HepG2 (cell line): ENCODE results near the gene OVCA2. TPM values are rescaled to one million over a fixed set of nuclear protein-coding genes. Genes with fewer than 3 reads are reported as not detected.

Source experiments
- GATAD2A ChIP-seq: IDR thresholded peaks from 2 replicates; pipeline ENCODE4 v1.6.1; 2016
- HBP1 ChIP-seq: IDR thresholded peaks from 2 replicates; pipeline ENCODE4 v1.6.1; 2016; ENCODE audit warnings: low read depth, control low read depth
- HOXA7 ChIP-seq: sonication (generic); formaldehyde crosslinking; IDR thresholded peaks from 2 replicates; pipeline ENCODE4 v1.8.1; 2022; ENCODE audit warnings: mild to moderate bottlenecking, missing genetic modification reagents, moderate library complexity
- JUNB ChIP-seq: sonication (generic); formaldehyde crosslinking; IDR thresholded peaks from 2 replicates; pipeline ENCODE4 v1.8.0; 2022; ENCODE audit warnings: missing genetic modification reagents, mild to moderate bottlenecking, borderline replicate concordance
- KLF15 ChIP-seq: sonication (generic); formaldehyde crosslinking; IDR thresholded peaks from 2 replicates; pipeline ENCODE4 v1.8.1; 2023; ENCODE audit warnings: borderline replicate concordance, mild to moderate bottlenecking, inconsistent platforms, missing genetic modification reagents, mixed read lengths
- NFYB ChIP-seq: sonication (generic); formaldehyde crosslinking; IDR thresholded peaks from 2 replicates; pipeline ENCODE4 v1.4.0; 2020; ENCODE audit warnings: missing genetic modification reagents
- RXRB ChIP-seq: IDR thresholded peaks from 2 replicates; pipeline ENCODE4 v1.6.1; 2016; ENCODE audit warnings: borderline replicate concordance, missing genetic modification reagents, missing compliant biosample characterization
- TFE3 ChIP-seq: IDR thresholded peaks from 2 replicates; pipeline ENCODE4 v1.6.1; 2016
- ZBTB39 ChIP-seq: sonication (generic); formaldehyde crosslinking; IDR thresholded peaks from 2 replicates; pipeline ENCODE4 v1.5.0; 2020; ENCODE audit warnings: missing genetic modification reagents
- ZNF17 ChIP-seq: sonication (generic); formaldehyde crosslinking; IDR thresholded peaks from 2 replicates; pipeline ENCODE4 v1.5.0; 2020; ENCODE audit warnings: mild to moderate bottlenecking, missing genetic modification reagents
- ZNF318 ChIP-seq: sonication (generic); formaldehyde crosslinking; IDR thresholded peaks from 2 replicates; pipeline ENCODE4 v1.4.0; 2020; ENCODE audit warnings: mild to moderate bottlenecking, missing genetic modification reagents
- ZNF382 ChIP-seq: sonication (generic); formaldehyde crosslinking; IDR thresholded peaks from 2 replicates; pipeline ENCODE4 v1.5.0; 2020; ENCODE audit warnings: missing genetic modification reagents, mild to moderate bottlenecking, borderline replicate concordance
- ZNF431 ChIP-seq: sonication (generic); formaldehyde crosslinking; IDR thresholded peaks from 2 replicates; pipeline ENCODE4 v1.9.0; 2022; ENCODE audit warnings: missing genetic modification reagents, low read depth, mild to moderate bottlenecking, borderline replicate concordance
- ZNF510 ChIP-seq: sonication (generic); formaldehyde crosslinking; IDR thresholded peaks from 2 replicates; pipeline ENCODE4 v1.4.0; 2020; ENCODE audit warnings: low read depth, mild to moderate bottlenecking, missing genetic modification reagents
- polyA plus RNA-seq, 8 experiments: library from polyadenylated mRNA; depleted of rRNA in 3 of 8; stranded (reverse) in 7 of 8; unstranded in 1 of 8; fragments of >200 nt; fragmentation: Illumina TruSeq in 4 of 8; extraction: Trizol in 4 of 8; gene quantifications; 2 replicates each; pipeline versions ENCODE4 v1.2.1 to v1.2.3, GENCODE V29; 2011 to 2016; ENCODE audit warnings: low read depth in 4 of 8, missing spikeins in 1 of 8, mixed read lengths in 1 of 8; ENCODE audit not compliant: insufficient read depth in 1 of 8
- total RNA-seq, 5 experiments: library from RNA; depleted of rRNA; stranded (reverse); fragments of >200 nt; fragmentation: Illumina TruSeq; extraction: Trizol; gene quantifications; 2 replicates each; pipeline ENCODE4 v1.2.3, GENCODE V29; 2016; ENCODE audit warnings: low read depth in 1 of 5

The OVCA2 gene
- total and polyA plus RNA-seq, 2 of the 13 experiments (the other 11 are each of a cell fraction or from before 2014, with no cell fraction given), result 23.7 to 28.2 TPM

GRCh38 chr17:2041561-2042389 lies at the start of gene OVCA2 (continued):
- TF ChIP-seq ZNF318 (CRISPR knock-in tag) (no peak), ZBTB39 (CRISPR knock-in tag) (no peak), RXRB (CRISPR knock-in tag) (peak; percentile 46; the same call in 1 of the 2 replicates), TFE3 (CRISPR knock-in tag) (0 out of 2 replicates have a peak, but pooled peaks have one; percentile 21), HBP1 (CRISPR knock-in tag) (peak; percentile 37; the same call in 1 of the 2 replicates), NFYB (peak; percentile 26; the same call in 1 of the 2 replicates), ZNF382 (CRISPR knock-in tag) (no peak), JUNB (CRISPR knock-in tag) (no peak), KLF15 (CRISPR knock-in tag) (no peak), GATAD2A (no peak), ZNF510 (CRISPR knock-in tag) (0 out of 2 replicates have a peak, but pooled peaks have one; percentile 74), ZNF431 (CRISPR knock-in tag) (no peak; the same call in 1 of the 2 replicates), HOXA7 (CRISPR knock-in tag) (no peak), ZNF17 (no peak)
